K562 (cell line): ENCODE measurements around the gene TPM4. TPM values are rescaled to one million over a fixed set of nuclear protein-coding genes. Genes with fewer than 3 reads are reported as not detected.

Experiments used
- ATAC-seq: fragments of 200-7000 bp; cut with Tn5 transposase; 3 replicates; pipeline ENCODE4 v1.9.1; 2020; ENCODE audit warnings: moderate library complexity
- BruUV-seq: library from RNA; stranded (reverse); fragments of 400-500 nt; replicated peaks from 2 replicates; lab custom pipeline; 2021; lab: Mats Ljungman, UMichigan
- CTCF ChIA-PET: fragments of 300-600 bp; formaldehyde crosslinking; extraction: SDS; loops from one replicate; lab custom pipeline; 2021; ENCODE audit warnings: low intra/inter-chr PET ratio; lab: Yijun Ruan, JAX
- POLR2A ChIA-PET: fragments of 300-600, 350-650 bp; sonication (Branson Sonifier 250); formaldehyde crosslinking; extraction: SDS; loops from one replicate; lab custom pipeline; 2021; ENCODE audit warnings: antibody characterized with exemption, inconsistent platforms; lab: Yijun Ruan, JAX
- DNase-seq, 4 experiments: peaks; one replicate each; pipeline versions ENCODE4 v3.0.0 to v3.0.0-alpha.2; 2011 to 2018; ENCODE audit warnings: low spot score in 3 of 4, mixed read lengths in 3 of 4; ENCODE audit errors: extremely low read depth in 1 of 4
- FAIRE-seq: peaks from 2 replicates; lab custom pipeline; 2011; peaks lifted over from hg19 to GRCh38; lab: Jason Lieb, UNC
- H2AFZ ChIP-seq: 2 replicates; pipeline ENCODE4 v1.6.0; 2011; ENCODE audit warnings: low read depth, low read length, control low read depth, inconsistent platforms
- H3K27ac ChIP-seq: fragments of 200-600 bp; 3 replicates; pipeline ENCODE4 v1.8.0; 2011; ENCODE audit warnings: low read depth, mild to moderate bottlenecking, control low read depth, inconsistent platforms, low read length, moderate library complexity, mixed read lengths; ENCODE audit errors: extremely low read depth
- H3K27me3 ChIP-seq, 2 experiments: fragments of 300-600 bp in 1 of 2; 2 replicates in 1 of 2; 3 replicates in 1 of 2; pipeline versions ENCODE4 v1.6.0 to v1.8.0; 2011; ENCODE audit warnings: inconsistent platforms in 2 of 2, low read length in 2 of 2, mild to moderate bottlenecking in 1 of 2, mixed read lengths in 1 of 2, moderate library complexity in 1 of 2; ENCODE audit not compliant: control insufficient read depth in 2 of 2, insufficient read depth in 2 of 2
- H3K36me3 ChIP-seq: fragments of 300-600 bp; 3 replicates; pipeline ENCODE4 v1.8.0; 2011; ENCODE audit warnings: mild to moderate bottlenecking, low read length, inconsistent platforms; ENCODE audit not compliant: control insufficient read depth, insufficient read depth
- H3K4me1 ChIP-seq, 2 experiments: fragments of 200-600 bp in 1 of 2; replicated peaks in 1 of 2; 2 replicates in 1 of 2; 3 replicates in 1 of 2; pipeline versions ENCODE4 v1.5.1 to v1.8.0; 2011; ENCODE audit warnings: inconsistent platforms in 2 of 2, low read length in 2 of 2, mild to moderate bottlenecking in 1 of 2, mixed read lengths in 1 of 2, moderate library complexity in 1 of 2; ENCODE audit not compliant: control insufficient read depth in 2 of 2, insufficient read depth in 2 of 2
- H3K4me2 ChIP-seq: 2 replicates; pipeline ENCODE4 v1.6.1; 2011; ENCODE audit warnings: low read length, control low read depth, inconsistent platforms, mixed read lengths; ENCODE audit not compliant: insufficient read depth
- H3K4me3 ChIP-seq: fragments of 200-600 bp; sonication (generic), shearing (Covaris generic); 2 replicates; pipeline ENCODE4 v1.5.1; 2016; ENCODE audit warnings: control low read depth, inconsistent platforms
- H3K79me2 ChIP-seq: fragments of 200-600 bp; 3 replicates; pipeline ENCODE4 v1.8.0; 2011; ENCODE audit warnings: low read length, inconsistent platforms; ENCODE audit not compliant: control insufficient read depth, insufficient read depth
- H3K9ac ChIP-seq, 2 experiments: 2 replicates each; pipeline versions ENCODE4 v1.6.0 to v1.6.1; 2011; ENCODE audit warnings: low read depth in 2 of 2, low read length in 2 of 2, control low read depth in 1 of 2, inconsistent platforms in 1 of 2, mild to moderate bottlenecking in 1 of 2, mixed read lengths in 1 of 2; ENCODE audit not compliant: insufficient read depth in 1 of 2
- H3K9me1 ChIP-seq: one replicate; pipeline ENCODE4 v1.6.0; 2011; ENCODE audit warnings: inconsistent platforms, mild to moderate bottlenecking, low read length, moderate library complexity; ENCODE audit not compliant: control insufficient read depth, insufficient read depth
- H3K9me3 ChIP-seq: replicated peaks from 2 replicates; pipeline ENCODE4 v1.5.1; 2011; ENCODE audit warnings: low read depth, low read length, inconsistent platforms; ENCODE audit not compliant: control insufficient read depth, insufficient read depth
- H4K20me1 ChIP-seq: replicated peaks from 2 replicates; pipeline ENCODE4 v1.6.1; 2011; ENCODE audit warnings: low read length, inconsistent platforms, mixed read lengths; ENCODE audit not compliant: control insufficient read depth, insufficient read depth
- BRF1 ChIP-seq: IDR thresholded peaks from 3 replicates; pipeline ENCODE4 v1.6.1; 2011; ENCODE audit warnings: borderline replicate concordance, mild to moderate bottlenecking; ENCODE audit not compliant: insufficient read length; ENCODE audit errors: extremely low read depth
- ETS2 ChIP-seq: IDR thresholded peaks from 2 replicates; pipeline ENCODE4 v1.6.1; 2016; ENCODE audit warnings: borderline replicate concordance, missing genetic modification characterization, mild to moderate bottlenecking, moderate library complexity, missing compliant biosample characterization; ENCODE audit not compliant: poor library complexity, severe bottlenecking
- ETV5 ChIP-seq: sonication (generic); formaldehyde crosslinking; IDR thresholded peaks from 2 replicates; pipeline ENCODE4 v1.4.0; 2020; ENCODE audit warnings: low read depth, mild to moderate bottlenecking, missing genetic modification reagents
- FOXJ2 ChIP-seq: fragments of 200-800 bp; sonication (Bioruptor generic); IDR thresholded peaks from 2 replicates; pipeline ENCODE4 v1.6.1; 2016; ENCODE audit warnings: missing genetic modification characterization, missing compliant biosample characterization
- HOXB6 ChIP-seq: fragments of 250-450 bp; sonication (Bioruptor Pico); IDR thresholded peaks from 2 replicates; pipeline ENCODE4 v1.5.1; 2022; ENCODE audit warnings: mild to moderate bottlenecking, borderline replicate concordance
- MYC ChIP-seq, 2 experiments: fragments of 250-450 bp in 1 of 2; sonication (Bioruptor Pico) in 1 of 2; IDR thresholded peaks; 2 replicates each; pipeline versions ENCODE4 v1.5.1 to v1.6.1; 2012 to 2021; ENCODE audit warnings: low read depth in 2 of 2, borderline replicate concordance in 1 of 2, improper control_type of control experiment in 1 of 2, low read length in 1 of 2, mild to moderate bottlenecking in 1 of 2, moderate library complexity in 1 of 2
- SIN3B ChIP-seq: fragments of 450-650 bp; IDR thresholded peaks from 2 replicates; pipeline ENCODE4 v1.6.1; 2017; ENCODE audit warnings: low read depth, mild to moderate bottlenecking, moderate library complexity
- SP1 ChIP-seq: sonication (generic); formaldehyde crosslinking; IDR thresholded peaks from 2 replicates; pipeline ENCODE4 v1.8.1; 2022; ENCODE audit warnings: mild to moderate bottlenecking, missing genetic modification reagents
- TAF9B ChIP-seq: fragments of 450-650 bp; IDR thresholded peaks from 2 replicates; pipeline ENCODE4 v1.6.1; 2018; ENCODE audit warnings: mild to moderate bottlenecking; ENCODE audit not compliant: partially characterized antibody
- ZNF24 ChIP-seq: fragments of 450-650 bp; IDR thresholded peaks from 2 replicates; pipeline ENCODE4 v1.6.1; 2016
- WGBS: fragments of 100-300 bp; shearing (Covaris generic); methylation state at CpG from one replicate; pipeline ENCODE4 v1.1.6; 2016; ENCODE audit warnings: low coverage, mixed read lengths; ENCODE audit not compliant: insufficient coverage; ENCODE audit errors: missing lambda C conversion rate; 5-methylcytosine and 5-hydroxymethylcytosine counted together
- in situ Hi-C: fragments of 300-500 bp; cut with MboI; formaldehyde crosslinking; loops from 4 replicates; pipeline ENCODE4 v1.15.0; 2018; ENCODE audit warnings: inconsistent platforms, mixed read lengths
- intact Hi-C: fragments of 100-400 bp; cut with micrococcal nuclease; formaldehyde crosslinking; loops from 2 replicates; pipeline ENCODE4 v1.14.2; 2022
- polyA plus RNA-seq, 8 experiments: library from polyadenylated mRNA; depleted of rRNA in 4 of 8; stranded (reverse) in 5 of 8; unstranded in 3 of 8; fragments of >200 nt; fragmentation: Nextera tagmentation in 2 of 8; fragmentation: Illumina TruSeq in 1 of 8; extraction: Ambion mirVana in 2 of 8; extraction: Trizol in 1 of 8; gene quantifications; 2 replicates each; pipeline versions ENCODE4 v1.2.1 to v1.2.3, GENCODE V29; 2011 to 2014; ENCODE audit warnings: inconsistent platforms in 1 of 8, missing spikeins in 1 of 8
- total RNA-seq, 7 experiments: library from RNA; depleted of rRNA in 6 of 7; stranded (reverse); fragments of >200 nt in 6 of 7; fragmentation: Illumina TruSeq in 2 of 7; extraction: Trizol in 2 of 7; gene quantifications; 2 replicates each; pipeline versions ENCODE4 v1.2.1 to v1.2.3, GENCODE V29; 2011 to 2021; ENCODE audit warnings: low replicate concordance in 1 of 7
- TF ChIP-seq, protein P1 (sequence below): fragments of 450-650 bp; IDR thresholded peaks from 2 replicates; pipeline ENCODE4 v1.6.1; 2016; ENCODE audit warnings: antibody characterized with exemption
- TF ChIP-seq, protein P2 (sequence below): sonication (generic); formaldehyde crosslinking; IDR thresholded peaks from 2 replicates; pipeline ENCODE4 v1.8.0; 2022; ENCODE audit warnings: missing genetic modification reagents, mild to moderate bottlenecking, borderline replicate concordance
- TF ChIP-seq, protein P3 (sequence below): fragments of 200-800 bp; sonication (Bioruptor generic); IDR thresholded peaks from 2 replicates; pipeline ENCODE4 v1.6.1; 2016; ENCODE audit warnings: missing genetic modification characterization, missing compliant biosample characterization

The TPM4 gene
- total and polyA plus RNA-seq, 9 of the 15 experiments (the other 6 are each of a cell fraction or from before 2014, with no cell fraction given): 28.1 to 111 (median 77.4) TPM

DNA sequence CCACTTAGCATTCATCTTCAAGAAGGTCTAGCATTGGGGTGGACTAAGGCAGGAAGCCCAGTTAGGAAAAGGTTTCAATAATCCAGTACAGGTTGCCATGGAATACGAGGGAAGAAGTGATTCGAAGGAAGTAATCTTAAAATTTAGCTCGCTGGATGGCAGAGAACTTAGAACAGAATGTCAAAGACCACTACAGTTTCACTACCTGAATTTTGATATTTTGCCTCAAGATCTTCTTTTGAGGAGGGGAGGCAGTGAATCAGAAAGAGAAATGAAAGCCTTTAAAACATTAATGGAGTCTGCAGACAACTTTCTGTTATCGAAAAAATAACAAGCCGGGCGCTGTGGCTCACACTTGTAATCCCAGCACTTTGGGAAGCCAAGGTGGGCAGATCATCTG is 28.4 kb downstream of the TPM4 start:
- Histone ChIP-seq H3K4me1 (peaks cover 0 to 4% of the 10 kb centered on the region in 2 experiments; a peak in 1 of 5 replicates), H3K9me1 (no peaks in the 10 kb centered on the region), H2AFZ (no peak overlapping the region), H3K79me2 (no peaks in the 10 kb centered on the region), H3K9me3 (no peaks in the 10 kb centered on the region), H3K27ac (no peak overlapping the region), H3K4me3 (no peak overlapping the region), H3K4me2 (no peak overlapping the region), H3K36me3 (peaks cover 29% of the 10 kb centered on the region; the same call in 2 of the 3 replicates), H3K9ac (no peak overlapping the region), H3K27me3 (no peaks in the 10 kb centered on the region), H4K20me1 (no peaks in the 10 kb centered on the region)
- BruUV-seq: no TSS peak
- in situ Hi-C loops (no loop called here), intact Hi-C loops (no loop called here)
- WGBS: 85% methylated on average over 6 of the region's 6 CpGs
- no peak for FAIRE-seq
- ATAC-seq: no peak
- ChIA-PET POLR2A (interaction anchor here (0.6 to 1.5 kb wide), 3 partner anchors 16 to 372 kb away, joined by 3 to 4 read pairs (median 3); no protein-coding TSS in a partner anchor), CTCF (interaction anchor here (0.5 kb wide), 1 partner anchor 282 kb away, joined by 3 read pairs; no protein-coding TSS in a partner anchor)
- no peak for DNase-seq
- no peak for TF ChIP-seq ETS2 (tag)
- TF ChIP-seq, protein P1, sequence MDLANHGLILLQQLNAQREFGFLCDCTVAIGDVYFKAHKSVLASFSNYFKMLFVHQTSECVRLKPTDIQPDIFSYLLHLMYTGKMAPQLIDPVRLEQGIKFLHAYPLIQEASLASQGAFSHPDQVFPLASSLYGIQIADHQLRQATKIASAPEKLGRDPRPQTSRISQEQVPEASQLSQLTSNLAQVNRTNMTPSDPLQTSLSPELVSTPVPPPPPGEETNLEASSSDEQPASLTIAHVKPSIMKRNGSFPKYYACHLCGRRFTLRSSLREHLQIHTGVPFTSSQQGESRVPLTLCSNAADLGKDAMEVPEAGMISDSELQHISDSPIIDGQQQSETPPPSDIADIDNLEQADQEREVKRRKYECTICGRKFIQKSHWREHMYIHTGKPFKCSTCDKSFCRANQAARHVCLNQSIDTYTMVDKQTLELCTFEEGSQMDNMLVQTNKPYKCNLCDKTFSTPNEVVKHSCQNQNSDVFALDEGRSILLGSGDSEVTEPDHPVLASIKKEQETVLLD: no peak
- TF ChIP-seq HOXB6: no peak
- TF ChIP-seq BRF1: no peak
- TF ChIP-seq FOXJ2 (tag): no peak
- TF ChIP-seq, protein P2, sequence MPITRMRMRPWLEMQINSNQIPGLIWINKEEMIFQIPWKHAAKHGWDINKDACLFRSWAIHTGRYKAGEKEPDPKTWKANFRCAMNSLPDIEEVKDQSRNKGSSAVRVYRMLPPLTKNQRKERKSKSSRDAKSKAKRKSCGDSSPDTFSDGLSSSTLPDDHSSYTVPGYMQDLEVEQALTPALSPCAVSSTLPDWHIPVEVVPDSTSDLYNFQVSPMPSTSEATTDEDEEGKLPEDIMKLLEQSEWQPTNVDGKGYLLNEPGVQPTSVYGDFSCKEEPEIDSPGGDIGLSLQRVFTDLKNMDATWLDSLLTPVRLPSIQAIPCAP (CRISPR knock-in tag): no peak
- TF ChIP-seq SP1: no peak
- TF ChIP-seq TAF9B: no peak
- no peak for TF ChIP-seq ZNF24
- TF ChIP-seq, protein P3, sequence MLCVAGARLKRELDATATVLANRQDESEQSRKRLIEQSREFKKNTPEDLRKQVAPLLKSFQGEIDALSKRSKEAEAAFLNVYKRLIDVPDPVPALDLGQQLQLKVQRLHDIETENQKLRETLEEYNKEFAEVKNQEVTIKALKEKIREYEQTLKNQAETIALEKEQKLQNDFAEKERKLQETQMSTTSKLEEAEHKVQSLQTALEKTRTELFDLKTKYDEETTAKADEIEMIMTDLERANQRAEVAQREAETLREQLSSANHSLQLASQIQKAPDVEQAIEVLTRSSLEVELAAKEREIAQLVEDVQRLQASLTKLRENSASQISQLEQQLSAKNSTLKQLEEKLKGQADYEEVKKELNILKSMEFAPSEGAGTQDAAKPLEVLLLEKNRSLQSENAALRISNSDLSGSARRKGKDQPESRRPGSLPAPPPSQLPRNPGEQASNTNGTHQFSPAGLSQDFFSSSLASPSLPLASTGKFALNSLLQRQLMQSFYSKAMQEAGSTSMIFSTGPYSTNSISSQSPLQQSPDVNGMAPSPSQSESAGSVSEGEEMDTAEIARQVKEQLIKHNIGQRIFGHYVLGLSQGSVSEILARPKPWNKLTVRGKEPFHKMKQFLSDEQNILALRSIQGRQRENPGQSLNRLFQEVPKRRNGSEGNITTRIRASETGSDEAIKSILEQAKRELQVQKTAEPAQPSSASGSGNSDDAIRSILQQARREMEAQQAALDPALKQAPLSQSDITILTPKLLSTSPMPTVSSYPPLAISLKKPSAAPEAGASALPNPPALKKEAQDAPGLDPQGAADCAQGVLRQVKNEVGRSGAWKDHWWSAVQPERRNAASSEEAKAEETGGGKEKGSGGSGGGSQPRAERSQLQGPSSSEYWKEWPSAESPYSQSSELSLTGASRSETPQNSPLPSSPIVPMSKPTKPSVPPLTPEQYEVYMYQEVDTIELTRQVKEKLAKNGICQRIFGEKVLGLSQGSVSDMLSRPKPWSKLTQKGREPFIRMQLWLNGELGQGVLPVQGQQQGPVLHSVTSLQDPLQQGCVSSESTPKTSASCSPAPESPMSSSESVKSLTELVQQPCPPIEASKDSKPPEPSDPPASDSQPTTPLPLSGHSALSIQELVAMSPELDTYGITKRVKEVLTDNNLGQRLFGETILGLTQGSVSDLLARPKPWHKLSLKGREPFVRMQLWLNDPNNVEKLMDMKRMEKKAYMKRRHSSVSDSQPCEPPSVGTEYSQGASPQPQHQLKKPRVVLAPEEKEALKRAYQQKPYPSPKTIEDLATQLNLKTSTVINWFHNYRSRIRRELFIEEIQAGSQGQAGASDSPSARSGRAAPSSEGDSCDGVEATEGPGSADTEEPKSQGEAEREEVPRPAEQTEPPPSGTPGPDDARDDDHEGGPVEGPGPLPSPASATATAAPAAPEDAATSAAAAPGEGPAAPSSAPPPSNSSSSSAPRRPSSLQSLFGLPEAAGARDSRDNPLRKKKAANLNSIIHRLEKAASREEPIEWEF: no peak
- TF ChIP-seq SIN3B: no peak
- TF ChIP-seq MYC (IDR thresholded peaks at IDR 0.05; ENCODE audit: low read depth, low read length): no peak
- no peak for TF ChIP-seq MYC (CRISPR knock-in tag; IDR thresholded peaks at IDR 0.05; ENCODE audit: borderline replicate concordance, low read depth)
- no peak for TF ChIP-seq ETV5 (CRISPR knock-in tag)
